BE2C (cell line): ENCODE data around the gene RRAS2.
A peak's percentile ranks its signal among the peaks of the same experiment; 100 is the strongest.

Source experiments
- DNase-seq: peaks from one replicate; pipeline ENCODE4 v3.0.0-alpha.2; 2020
- H3K27me3 ChIP-seq: fragments of 250-450 bp; sonication (Bioruptor Pico); 2 replicates; pipeline ENCODE4 v1.5.1; 2020; ENCODE audit warnings: mild to moderate bottlenecking
- H3K36me3 ChIP-seq: fragments of 250-450 bp; sonication (Bioruptor Pico); 2 replicates; pipeline ENCODE4 v1.5.1; 2020; ENCODE audit warnings: mild to moderate bottlenecking
- H3K4me1 ChIP-seq: fragments of 250-450 bp; sonication (Bioruptor Pico); 2 replicates; pipeline ENCODE4 v1.5.1; 2020
- H3K4me3 ChIP-seq: 2 replicates; pipeline ENCODE4 v1.5.1; 2011; ENCODE audit warnings: low read depth, low read length
- H3K9me3 ChIP-seq: fragments of 250-450 bp; sonication (Bioruptor Pico); 2 replicates; pipeline ENCODE4 v1.5.1; 2020
- CTCF ChIP-seq: IDR thresholded peaks from 2 replicates; pipeline ENCODE4 v1.5.1; 2012; ENCODE audit warnings: mild to moderate bottlenecking, low read depth, low read length

Gene RRAS2

GRCh38 chr11:14374922-14375830 is 16.2 kb upstream of the RRAS2 start:
- H3K36me3 ChIP-seq: no peaks in the 10 kb centered on the region
- no peaks in the 10 kb centered on the region for H3K27me3 ChIP-seq
- H3K4me1 ChIP-seq: no peaks in the 10 kb centered on the region
- DNase-seq: no peak
- no peaks in the 10 kb centered on the region for H3K9me3 ChIP-seq
- peak; percentile 29; the same call in 1 of the 2 replicates for TF ChIP-seq CTCF
- H3K4me3 ChIP-seq: no peak overlapping the region

- TF ChIP-seq CTCF: no peak
- Histone ChIP-seq H3K4me3 (no peak overlapping the region), H3K36me3 (no peaks in the 10 kb centered on the region), H3K4me1 (no peaks in the 10 kb centered on the region), H3K9me3 (no peaks in the 10 kb centered on the region), H3K27me3 (no peaks in the 10 kb centered on the region)
- DNase-seq: no peak
Observed at GRCh38 chr11:14373941-14374646, 15.1 kb upstream of the RRAS2 start.

GRCh38 chr11:14372011-14372410 is 13.0 kb upstream of the RRAS2 start:
- H3K9me3 ChIP-seq: no peaks in the 10 kb centered on the region
- no peak overlapping the region for H3K4me3 ChIP-seq
- no peak for TF ChIP-seq CTCF
- DNase-seq: no peak
- H3K27me3 ChIP-seq: no peaks in the 10 kb centered on the region
- H3K36me3 ChIP-seq: no peaks in the 10 kb centered on the region
- H3K4me1 ChIP-seq: no peaks in the 10 kb centered on the region

GRCh38 chr11:14371249-14371648 is 12.3 kb upstream of the RRAS2 start:
- no peak overlapping the region for H3K4me3 ChIP-seq
- TF ChIP-seq CTCF: no peak
- no peak for DNase-seq
- H3K36me3 ChIP-seq: no peaks in the 10 kb centered on the region
- H3K4me1 ChIP-seq: no peaks in the 10 kb centered on the region
- no peaks in the 10 kb centered on the region for H3K9me3 ChIP-seq
- H3K27me3 ChIP-seq: no peaks in the 10 kb centered on the region

GRCh38 chr11:14370496-14370895 is 11.5 kb upstream of the RRAS2 start:
- Histone ChIP-seq H3K36me3 (no peaks in the 10 kb centered on the region), H3K4me3 (no peak overlapping the region), H3K4me1 (no peaks in the 10 kb centered on the region), H3K27me3 (no peaks in the 10 kb centered on the region), H3K9me3 (no peaks in the 10 kb centered on the region)
- no peak for TF ChIP-seq CTCF
- DNase-seq: no peak

GRCh38 chr11:14369598-14369997 is 10.6 kb upstream of the RRAS2 start:
- no peaks in the 10 kb centered on the region for H3K27me3 ChIP-seq
- no peak for TF ChIP-seq CTCF
- H3K4me3 ChIP-seq: no peak overlapping the region
- DNase-seq: no peak
- H3K36me3 ChIP-seq: no peaks in the 10 kb centered on the region
- no peaks in the 10 kb centered on the region for H3K9me3 ChIP-seq
- no peaks in the 10 kb centered on the region for H3K4me1 ChIP-seq
